Liver (tissue), 9 donors: ENCODE results near the gene MGAT3. TPM values are rescaled to one million over a fixed set of nuclear protein-coding genes. Genes with fewer than 3 reads are reported as not detected.

ENCODE experiments used
- DNase-seq: peaks from one replicate; pipeline ENCODE4 v3.0.0-alpha.2; 2017; ENCODE audit warnings: low spot score
- H3K27ac ChIP-seq, 2 donors: one replicate each; pipeline ENCODE4 v1.7.0; 2013; ENCODE audit warnings: inconsistent platforms in 2 of 2, low read length in 2 of 2, control low read depth in 1 of 2, low read depth in 1 of 2, mild to moderate bottlenecking in 1 of 2
- H3K27me3 ChIP-seq, 4 donors: one replicate each; pipeline versions ENCODE4 v1.6.1 to v1.7.0; 2013; ENCODE audit warnings: low read length in 3 of 4, inconsistent platforms in 1 of 4, mild to moderate bottlenecking in 1 of 4, moderate library complexity in 1 of 4; ENCODE audit not compliant: control insufficient read depth in 4 of 4, insufficient read depth in 4 of 4
- H3K36me3 ChIP-seq, 4 donors: one replicate each; pipeline versions ENCODE4 v1.6.1 to v1.7.0; 2013; ENCODE audit warnings: low read length in 3 of 4, mild to moderate bottlenecking in 3 of 4, low read depth in 1 of 4, moderate library complexity in 1 of 4; ENCODE audit not compliant: control insufficient read depth in 4 of 4, insufficient read depth in 3 of 4
- H3K4me1 ChIP-seq, 4 donors: one replicate each; pipeline versions ENCODE4 v1.6.1 to v1.7.0; 2013; ENCODE audit warnings: low read length in 3 of 4, mild to moderate bottlenecking in 3 of 4, moderate library complexity in 1 of 4; ENCODE audit not compliant: control insufficient read depth in 4 of 4, insufficient read depth in 4 of 4
- H3K4me3 ChIP-seq, 3 donors: one replicate each; pipeline versions ENCODE4 v1.6.1 to v1.7.0; 2013; ENCODE audit warnings: low read length in 3 of 3, control low read depth in 1 of 3, low read depth in 1 of 3, mild to moderate bottlenecking in 1 of 3
- H3K9ac ChIP-seq, 2 donors: one replicate each; pipeline ENCODE4 v1.7.0; 2013; ENCODE audit warnings: low read length in 2 of 2, mild to moderate bottlenecking in 2 of 2, moderate library complexity in 2 of 2, control low read depth in 1 of 2, low read depth in 1 of 2
- H3K9me3 ChIP-seq, 4 donors: one replicate each; pipeline versions ENCODE4 v1.6.1 to v1.7.0; 2013; ENCODE audit warnings: low read length in 3 of 4; ENCODE audit not compliant: control insufficient read depth in 4 of 4
- CTCF ChIP-seq: fragments of 150-350 bp; IDR thresholded peaks from 2 replicates; pipeline ENCODE4 v1.5.1; 2017; ENCODE audit warnings: improper control_type of control experiment, low read depth, low read length; ENCODE audit not compliant: missing input control
- EGR1 ChIP-seq, 2 donors: IDR thresholded peaks; 2 replicates each; pipeline ENCODE4 v1.6.1; 2016 to 2018; ENCODE audit warnings: antibody characterized with exemption in 2 of 2, low read depth in 2 of 2
- FOXA1 ChIP-seq: IDR thresholded peaks from 2 replicates; pipeline ENCODE4 v1.6.1; 2016; ENCODE audit warnings: antibody characterized with exemption
- FOXA2 ChIP-seq: IDR thresholded peaks from 2 replicates; pipeline ENCODE4 v1.6.1; 2016; ENCODE audit warnings: antibody characterized with exemption
- GABPA ChIP-seq, 2 donors: IDR thresholded peaks in 1 of 2; conservative IDR thresholded peaks in 1 of 2; 2 replicates each; pipeline ENCODE4 v1.6.1; 2016; ENCODE audit warnings: antibody characterized with exemption in 2 of 2, mild to moderate bottlenecking in 1 of 2, moderate library complexity in 1 of 2
- HNF4A ChIP-seq, 2 donors: conservative IDR thresholded peaks; 2 replicates each; pipeline ENCODE4 v1.6.1; 2016; ENCODE audit warnings: antibody characterized with exemption in 2 of 2, mild to moderate bottlenecking in 2 of 2
- HNF4G ChIP-seq: IDR thresholded peaks from 2 replicates; pipeline ENCODE4 v1.6.1; 2016; ENCODE audit warnings: antibody characterized with exemption
- JUND ChIP-seq, 2 donors: IDR thresholded peaks; 2 replicates each; pipeline ENCODE4 v1.6.1; 2016; ENCODE audit warnings: antibody characterized with exemption in 2 of 2
- MAX ChIP-seq: IDR thresholded peaks from 2 replicates; pipeline ENCODE4 v1.6.1; 2016; ENCODE audit warnings: antibody characterized with exemption
- NR2F2 ChIP-seq: IDR thresholded peaks from 2 replicates; pipeline ENCODE4 v1.6.1; 2016; ENCODE audit warnings: antibody characterized with exemption
- RAD21 ChIP-seq, 2 donors: IDR thresholded peaks; 2 replicates each; pipeline ENCODE4 v1.6.1; 2016; ENCODE audit warnings: antibody characterized with exemption in 2 of 2, mild to moderate bottlenecking in 2 of 2
- RXRA ChIP-seq, 2 donors: IDR thresholded peaks; 2 replicates each; pipeline ENCODE4 v1.6.1; 2017 to 2018; ENCODE audit warnings: antibody characterized with exemption in 2 of 2, mild to moderate bottlenecking in 1 of 2
- SP1 ChIP-seq: IDR thresholded peaks from 2 replicates; pipeline ENCODE4 v1.6.1; 2018; ENCODE audit warnings: antibody characterized with exemption, mild to moderate bottlenecking
- TAF1 ChIP-seq: conservative IDR thresholded peaks from 2 replicates; pipeline ENCODE4 v1.6.1; 2016; ENCODE audit warnings: antibody characterized with exemption, mild to moderate bottlenecking
- YY1 ChIP-seq: IDR thresholded peaks from 2 replicates; pipeline ENCODE4 v1.6.1; 2016; ENCODE audit warnings: antibody characterized with exemption, mild to moderate bottlenecking
- ZBTB33 ChIP-seq: IDR thresholded peaks from 2 replicates; pipeline ENCODE4 v1.6.1; 2016; ENCODE audit warnings: antibody characterized with exemption
- WGBS: extraction: QIAGEN DNeasy Blood & Tissue Kit; methylation state at CpG from one replicate; pipeline ENCODE4 v1.1.7; 2013; 5-methylcytosine and 5-hydroxymethylcytosine counted together
- polyA plus RNA-seq, 2 donors: library from polyadenylated mRNA; stranded (reverse) in 1 of 2; unstranded in 1 of 2; fragments of 200-250 nt in 1 of 2; fragments of >200 nt in 1 of 2; fragmentation: Nextera tagmentation in 1 of 2; extraction: Ambion mirVana in 1 of 2; gene quantifications; one replicate each; pipeline versions ENCODE4 v1.2.1 to v1.2.3, GENCODE V29; 2013 to 2015
- total RNA-seq, 2 donors: library from RNA; depleted of rRNA; stranded (reverse); fragments of >200 nt; gene quantifications; one replicate each; pipeline ENCODE4 v1.2.3, GENCODE V29; 2014
- TF ChIP-seq, protein P1 (sequence below): IDR thresholded peaks from 2 replicates; pipeline ENCODE4 v1.6.1; 2016; ENCODE audit warnings: antibody characterized with exemption
- donor health status: healthy.
- donor health status: healthy.
- donor health status: healthy.
- donor health status: healthy.
- donor health status: healthy.

MGAT3 gene
- total and polyA plus RNA-seq, 4 donors, result 0.03 to 7.6 (median 0.10) TPM

DNA sequence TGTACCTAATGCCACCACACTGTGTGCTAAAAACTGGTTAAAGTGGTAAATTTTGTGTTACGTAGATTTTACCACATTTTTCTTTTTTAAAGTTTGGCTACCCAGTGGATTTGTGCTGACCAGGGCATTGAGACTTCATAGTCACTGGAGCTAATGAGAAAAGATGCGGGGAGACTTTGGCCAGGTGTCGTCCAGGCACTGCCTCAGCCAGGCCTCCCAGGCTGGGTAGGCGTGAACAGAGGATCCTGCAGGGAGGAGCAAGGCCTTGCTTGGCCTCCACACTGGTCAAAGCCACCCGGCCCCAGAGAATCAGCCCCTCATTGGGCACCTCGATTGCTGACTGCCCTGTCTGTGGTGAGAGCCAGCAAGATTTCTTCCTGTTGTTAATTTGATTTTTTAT is 13.4 kb upstream of the MGAT3 start:
- Histone ChIP-seq H3K4me3 (no peak overlapping the region), H3K27ac (no peak overlapping the region), H3K36me3 (no peaks in the 10 kb centered on the region), H3K4me1 (no peaks in the 10 kb centered on the region), H3K9me3 (no peaks in the 10 kb centered on the region), H3K9ac (no peak overlapping the region), H3K27me3 (no peaks in the 10 kb centered on the region)
- TF ChIP-seq, protein P1, sequence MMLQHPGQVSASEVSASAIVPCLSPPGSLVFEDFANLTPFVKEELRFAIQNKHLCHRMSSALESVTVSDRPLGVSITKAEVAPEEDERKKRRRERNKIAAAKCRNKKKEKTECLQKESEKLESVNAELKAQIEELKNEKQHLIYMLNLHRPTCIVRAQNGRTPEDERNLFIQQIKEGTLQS, result no peak
- TF ChIP-seq CTCF (no peak), NR2F2 (no peak), MAX (no peak), RAD21 (IDR thresholded peaks at IDR 0.05) (no peak), EGR1 (IDR thresholded peaks at IDR 0.05; ENCODE audit: low read depth in 2 of 2) (no peak), FOXA2 (no peak), YY1 (no peak)
- no peak for DNase-seq
- 92% methylated on average over 6 of the region's 6 CpGs for WGBS

GRCh38 chr22:39444247-39444800 is 12.5 kb upstream of the MGAT3 start:
- Histone ChIP-seq H3K4me3 (no peak overlapping the region), H3K27ac (no peak overlapping the region), H3K27me3 (no peaks in the 10 kb centered on the region), H3K9me3 (no peaks in the 10 kb centered on the region), H3K36me3 (no peaks in the 10 kb centered on the region), H3K4me1 (no peaks in the 10 kb centered on the region), H3K9ac (no peak overlapping the region)
- no peak for DNase-seq
- WGBS, result 94% methylated on average over 7 of the region's 7 CpGs
- TF ChIP-seq SP1 (no peak), FOXA1 (no peak), NR2F2 (no peak), YY1 (no peak), RXRA (IDR thresholded peaks at IDR 0.05) (no peak), HNF4G (no peak), CTCF (no peak), GABPA (IDR thresholded peaks at IDR 0.05 in 1 of 2, conservative IDR thresholded peaks at IDR 0.05 in 1 of 2) (no peak)
- TF ChIP-seq, protein P1, result no peak

DNA sequence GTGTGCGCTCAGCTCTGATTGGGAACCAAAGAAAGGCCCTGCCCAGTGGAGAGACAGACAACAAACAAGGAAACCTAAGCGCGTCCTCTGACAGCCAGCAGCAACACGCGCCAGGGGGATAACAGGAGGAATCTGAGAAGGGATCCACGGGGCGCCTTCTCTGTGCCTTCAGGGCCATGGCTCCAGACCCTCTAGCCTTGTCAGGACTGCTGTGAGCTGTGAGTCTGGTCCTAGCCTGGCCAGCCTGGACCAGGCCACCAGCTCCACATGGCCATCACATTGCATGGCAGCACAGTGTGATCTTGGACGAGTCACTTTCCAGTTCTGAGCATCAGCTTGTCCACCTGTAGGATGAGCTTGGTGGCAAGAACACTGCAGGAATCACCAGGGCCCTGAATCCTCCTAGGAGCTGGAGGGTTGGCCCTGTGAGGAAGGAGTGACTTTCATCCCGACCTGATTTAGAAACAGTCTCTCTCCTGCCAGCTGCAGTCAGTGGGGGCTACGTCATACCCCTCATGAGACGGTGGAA is 11.8 kb upstream of the MGAT3 start:
- Histone ChIP-seq H3K27ac (no peak overlapping the region), H3K4me1 (no peaks in the 10 kb centered on the region), H3K27me3 (no peaks in the 10 kb centered on the region), H3K4me3 (no peak overlapping the region), H3K36me3 (no peaks in the 10 kb centered on the region), H3K9ac (no peak overlapping the region), H3K9me3 (no peaks in the 10 kb centered on the region)
- DNase-seq, result no peak
- 93% methylated on average over 11 of the region's 11 CpGs for WGBS
- TF ChIP-seq, protein P1, result no peak
- no peak for TF ChIP-seq TAF1
- TF ChIP-seq GABPA (IDR thresholded peaks at IDR 0.05 in 1 of 2, conservative IDR thresholded peaks at IDR 0.05 in 1 of 2), result no peak
- no peak for TF ChIP-seq RXRA (IDR thresholded peaks at IDR 0.05)
- TF ChIP-seq JUND (IDR thresholded peaks at IDR 0.05), result no peak
- no peak for TF ChIP-seq EGR1 (IDR thresholded peaks at IDR 0.05; ENCODE audit: low read depth in 2 of 2)
- TF ChIP-seq RAD21 (IDR thresholded peaks at IDR 0.05), result no peak
- TF ChIP-seq FOXA1, result no peak
- no peak for TF ChIP-seq YY1
- no peak for TF ChIP-seq SP1
- TF ChIP-seq HNF4G, result no peak
- TF ChIP-seq ZBTB33, result no peak
- TF ChIP-seq HNF4A (conservative IDR thresholded peaks at IDR 0.05), result no peak
